HG03432 (cell line): Measurements from ENCODE around the gene NCF4.

Experiments used
- ATAC-seq: cut with Tn5 transposase; IDR thresholded peaks from one replicate; pipeline ENCODE4 v1.9.1; 2021; ENCODE audit warnings: mild to moderate bottlenecking, moderate library complexity; ENCODE audit not compliant: unreplicated experiment

Gene NCF4

DNA sequence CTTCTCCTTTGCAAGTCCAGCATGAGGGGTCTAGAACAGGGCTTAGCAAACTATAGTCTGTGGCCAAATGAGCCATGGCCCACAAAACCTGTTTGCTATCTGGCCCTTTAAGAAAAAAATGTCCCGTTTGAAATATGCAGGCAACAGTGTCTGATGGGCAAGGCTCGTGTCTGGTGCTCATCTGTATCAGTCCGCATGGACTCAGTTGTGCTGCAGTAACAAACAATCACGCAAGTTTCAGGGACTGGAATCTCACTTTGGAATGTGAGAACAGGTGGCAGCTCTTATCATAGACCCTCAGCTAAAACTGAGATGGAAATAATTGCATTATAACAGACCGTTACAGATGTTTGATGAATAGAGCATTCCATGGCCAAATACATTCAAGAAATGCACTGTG lies 24.9 kb upstream of the NCF4 start:
- ATAC-seq: no peak

DNA sequence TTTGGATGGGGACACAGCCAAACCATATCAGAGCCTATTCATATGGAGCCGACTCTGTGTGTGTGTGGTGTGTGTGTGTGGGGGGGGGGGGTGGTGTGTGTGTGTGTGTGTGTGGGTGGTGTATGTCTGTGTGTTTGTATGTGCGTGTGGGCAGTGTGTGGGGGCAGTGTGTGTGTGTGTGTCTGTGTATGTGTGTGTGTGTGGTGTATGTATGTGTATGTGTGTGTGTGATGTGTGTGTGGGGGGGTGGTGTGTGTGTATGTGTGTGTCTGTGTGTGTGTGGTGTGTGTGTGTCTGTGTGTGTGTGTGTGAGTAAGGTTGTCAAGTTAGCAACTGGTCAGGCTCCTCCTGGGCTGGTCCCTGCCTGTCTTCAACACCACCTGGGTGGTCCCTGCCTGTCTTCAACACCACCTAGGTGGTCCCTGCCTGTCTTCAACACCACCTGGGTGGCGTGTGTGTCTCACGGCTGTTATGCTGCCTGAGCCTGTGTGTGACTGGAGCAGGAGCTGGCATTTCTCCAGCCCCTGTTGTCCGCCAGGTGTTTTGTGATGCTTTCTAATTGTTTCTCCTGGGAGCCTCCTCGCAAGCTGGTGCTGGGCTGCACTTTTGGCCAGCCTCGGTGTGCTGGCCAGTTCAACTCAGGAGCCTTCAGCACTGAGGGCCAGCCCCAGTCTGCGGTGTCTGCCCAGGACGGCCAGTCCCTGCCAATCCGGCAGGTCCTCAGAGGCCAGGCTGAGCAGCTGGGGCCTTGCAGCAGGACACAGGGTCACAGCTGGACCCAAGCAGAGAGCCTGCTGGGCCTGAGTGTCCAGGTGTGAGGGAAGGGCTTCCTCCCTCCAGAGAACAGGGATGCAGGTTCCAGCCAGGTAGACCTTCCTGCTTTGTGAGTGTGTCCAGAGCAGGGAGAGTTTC lies 22.4 kb upstream of the NCF4 start:
- no peak for ATAC-seq

DNA sequence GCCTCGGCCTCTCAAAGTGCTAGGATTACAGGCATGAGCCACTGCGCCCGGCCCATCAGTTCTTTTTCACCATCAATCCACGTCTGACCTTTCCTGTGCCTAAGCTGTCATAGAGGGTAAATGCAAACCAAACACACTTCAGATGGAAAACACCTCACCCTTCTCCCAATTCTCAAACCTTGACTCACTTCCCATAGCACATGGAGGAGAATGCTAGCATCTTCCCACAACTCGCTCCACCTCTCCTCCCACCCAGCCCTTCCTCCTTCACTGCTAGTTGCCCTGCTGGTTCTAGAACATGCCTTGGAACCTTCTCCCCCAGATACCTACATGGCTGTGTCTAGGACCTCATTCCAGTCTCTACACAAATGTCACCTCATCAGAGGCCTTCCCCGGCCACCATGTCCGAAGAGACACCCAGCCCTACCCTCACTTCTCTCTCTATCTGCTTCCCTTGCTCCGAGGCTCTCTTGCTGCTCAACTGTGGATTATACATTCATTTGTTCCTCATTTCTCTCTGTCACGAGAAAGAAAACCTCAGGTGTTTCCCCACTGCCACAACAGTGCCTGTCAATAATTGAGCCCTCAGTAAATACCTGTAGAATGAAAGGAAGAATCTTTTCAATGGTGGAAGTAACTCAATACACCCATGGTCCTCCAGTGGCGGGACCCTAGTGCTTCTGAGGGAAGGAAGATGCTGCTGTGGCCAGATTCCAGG lies 21.3 kb upstream of the NCF4 start:
- no peak for ATAC-seq

DNA sequence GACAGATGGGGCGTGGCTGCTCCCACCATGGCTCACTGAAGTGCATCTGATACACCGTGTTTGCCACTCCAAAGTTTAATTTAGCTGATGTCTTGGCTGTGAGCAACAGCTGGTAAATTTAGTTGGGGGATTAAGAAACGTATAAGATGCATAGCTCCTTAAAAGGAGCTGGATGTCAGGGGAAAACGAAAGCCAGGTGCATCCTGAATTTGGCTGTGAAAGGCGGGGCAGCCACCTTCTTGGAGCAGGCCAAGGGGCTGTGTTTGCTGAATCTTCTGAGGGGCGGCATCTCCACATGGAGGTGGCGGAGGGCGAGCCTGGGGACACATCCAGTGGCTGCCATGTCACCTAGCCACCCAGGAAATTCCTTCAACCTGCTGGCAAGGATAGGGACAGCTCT lies 20.7 kb upstream of the NCF4 start:
- no peak for ATAC-seq

DNA sequence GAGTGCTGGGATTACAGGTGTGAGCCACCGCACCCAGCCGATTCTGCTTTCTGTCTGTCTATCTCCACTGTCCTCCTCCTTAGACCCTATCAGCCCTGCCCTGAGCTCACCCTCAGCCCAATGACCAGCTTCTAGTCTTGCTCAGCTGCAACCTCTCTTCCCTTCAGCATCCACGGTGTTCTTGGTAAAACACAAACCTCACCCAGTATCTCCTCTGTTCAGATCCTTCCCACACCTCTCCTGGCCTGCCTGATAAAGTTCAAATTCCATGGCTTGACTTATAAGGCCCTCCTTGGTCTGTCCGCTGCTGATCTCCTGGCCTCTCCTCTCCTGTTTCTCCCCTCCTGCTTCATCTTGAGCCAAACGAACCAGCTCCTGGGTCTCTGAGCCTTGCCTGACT lies 14.5 kb upstream of the NCF4 start:
- no peak for ATAC-seq

DNA sequence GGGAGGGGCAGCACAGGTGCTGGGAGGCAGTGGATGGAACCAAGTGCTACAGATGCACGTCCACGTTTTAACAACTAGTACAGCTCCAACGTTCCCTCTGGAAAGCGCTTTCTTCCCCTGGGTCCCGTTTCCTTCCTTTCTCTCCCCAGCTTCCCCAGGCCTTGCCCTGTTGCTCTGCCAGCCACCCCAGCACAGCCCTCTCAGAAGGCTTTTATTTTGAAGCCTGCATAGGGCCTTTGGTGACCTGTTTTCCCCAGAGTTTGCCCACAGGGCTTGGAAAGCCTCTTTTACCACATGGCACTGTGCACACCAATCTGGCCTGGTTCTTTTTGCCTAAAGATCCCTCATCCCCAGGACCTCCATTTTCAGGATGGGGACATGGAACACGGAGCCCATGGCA lies 13.9 kb upstream of the NCF4 start:
- no peak for ATAC-seq

DNA sequence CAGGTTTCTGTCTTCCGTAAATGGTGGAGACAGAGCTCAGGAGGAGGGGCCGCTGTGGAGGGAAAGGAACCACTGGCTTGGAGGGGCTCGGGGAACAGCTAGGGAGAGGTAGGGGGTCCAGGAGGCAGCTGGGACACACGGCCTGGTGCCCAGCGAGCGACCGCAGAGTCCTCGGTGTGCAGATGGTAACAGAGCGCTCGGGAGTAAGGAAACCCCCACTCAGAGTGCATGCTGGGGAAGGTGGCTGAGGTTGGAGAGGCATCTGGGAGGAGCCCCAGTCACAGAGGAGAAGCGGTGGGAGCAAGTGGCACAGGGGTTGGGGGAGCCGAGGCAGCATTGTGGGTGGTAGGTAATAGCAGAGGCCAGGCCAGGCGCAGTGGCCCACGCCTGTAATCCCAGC lies 10.8 kb upstream of the NCF4 start:
- ATAC-seq: no peak

DNA sequence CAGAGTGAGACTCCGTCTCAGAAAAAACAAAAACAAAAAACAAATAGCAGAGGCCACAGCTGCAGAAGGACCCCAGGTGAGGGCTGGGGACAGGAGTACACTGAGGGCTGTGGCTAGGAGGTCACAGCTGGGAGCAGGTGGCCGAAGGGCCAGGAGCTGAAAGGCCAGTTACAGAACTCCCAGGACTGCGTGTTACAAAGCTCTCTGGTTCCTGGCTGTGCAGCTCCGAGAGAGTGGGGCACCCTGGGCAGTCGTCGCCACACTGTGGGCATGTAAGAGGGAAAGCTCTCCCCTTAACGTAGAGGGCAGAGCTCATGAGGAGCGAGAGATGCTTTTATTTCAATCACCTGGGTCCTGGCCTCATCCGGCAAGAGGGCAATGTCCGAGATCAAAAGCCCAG lies 10.1 kb upstream of the NCF4 start:
- ATAC-seq: no peak

DNA sequence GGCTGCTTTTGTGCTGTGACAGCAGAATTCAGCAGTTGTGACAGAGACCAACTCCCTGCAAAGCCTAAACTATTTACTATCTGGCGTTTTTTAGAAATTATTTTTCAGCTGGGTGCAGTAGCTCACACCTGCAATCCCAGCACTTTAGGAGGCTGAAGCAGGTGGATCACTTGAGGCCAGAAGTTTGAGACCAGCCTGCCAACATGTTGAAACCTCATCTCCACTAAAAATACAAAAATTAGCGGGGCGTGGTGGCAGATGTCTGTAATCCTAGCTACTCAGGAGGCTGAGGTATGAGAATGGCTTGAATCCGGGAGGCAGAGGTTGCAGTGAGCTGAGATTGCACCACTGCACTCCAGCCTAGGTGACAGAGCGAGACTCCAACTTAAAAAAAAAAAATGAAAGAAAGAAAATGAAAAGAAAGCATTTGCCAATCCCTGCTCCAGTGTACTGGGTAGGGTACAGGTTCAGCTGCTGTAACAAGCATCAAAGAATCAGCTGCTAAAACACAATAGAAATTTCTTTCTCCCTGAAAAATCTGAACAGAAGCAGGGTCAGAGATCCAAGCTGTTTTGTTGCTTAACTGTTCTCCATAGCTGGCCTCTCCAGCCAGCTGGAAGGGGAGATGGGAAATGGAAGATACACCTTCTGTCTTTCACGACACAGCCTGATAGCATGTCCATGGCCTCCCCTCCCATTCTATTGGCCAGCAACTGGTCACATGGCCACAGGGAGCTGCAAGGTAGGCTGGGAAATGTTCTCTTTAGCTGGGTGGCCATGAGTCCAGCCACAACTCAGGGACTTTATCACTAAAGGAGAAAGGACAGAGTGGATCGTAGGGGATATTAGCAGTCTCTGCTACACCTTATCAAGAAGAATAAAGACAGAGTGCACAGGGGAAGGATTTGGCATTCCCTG lies 8.5 kb upstream of the NCF4 start:
- ATAC-seq: no peak

DNA sequence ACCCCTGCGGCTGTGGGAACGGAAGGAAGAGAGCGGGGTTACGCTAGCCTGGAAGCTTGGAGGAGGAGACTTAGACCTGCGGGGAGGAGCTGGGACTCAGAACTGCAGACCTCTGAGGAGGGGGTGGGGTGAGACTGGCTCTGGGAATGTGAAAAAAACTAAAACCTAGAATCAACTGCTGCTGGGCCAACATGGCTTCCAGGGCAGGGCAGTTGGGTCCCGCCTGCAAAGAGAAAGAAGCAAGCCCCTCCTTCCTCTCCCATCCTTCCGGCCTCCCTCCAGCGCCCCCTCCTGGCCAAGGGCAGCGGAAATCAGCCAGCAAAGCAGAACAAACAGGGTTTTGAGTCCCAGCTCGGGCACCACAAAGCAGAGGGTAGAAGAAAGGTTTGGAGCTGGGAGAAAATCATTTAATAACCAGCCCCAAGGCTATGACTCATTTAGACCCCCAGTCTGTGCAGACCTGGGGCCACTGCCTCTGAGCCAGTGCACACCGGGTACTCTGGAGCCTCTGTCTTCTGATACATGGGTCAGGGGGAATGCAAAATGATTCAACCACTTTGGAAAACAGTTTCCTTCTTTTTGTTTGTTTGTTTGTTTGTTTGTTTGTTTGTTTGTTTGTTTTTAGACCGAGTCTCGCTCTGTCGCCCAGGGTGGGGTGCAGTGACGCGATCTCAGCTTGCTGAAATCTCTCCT lies 7.3 kb upstream of the NCF4 start:
- ATAC-seq: no peak

DNA sequence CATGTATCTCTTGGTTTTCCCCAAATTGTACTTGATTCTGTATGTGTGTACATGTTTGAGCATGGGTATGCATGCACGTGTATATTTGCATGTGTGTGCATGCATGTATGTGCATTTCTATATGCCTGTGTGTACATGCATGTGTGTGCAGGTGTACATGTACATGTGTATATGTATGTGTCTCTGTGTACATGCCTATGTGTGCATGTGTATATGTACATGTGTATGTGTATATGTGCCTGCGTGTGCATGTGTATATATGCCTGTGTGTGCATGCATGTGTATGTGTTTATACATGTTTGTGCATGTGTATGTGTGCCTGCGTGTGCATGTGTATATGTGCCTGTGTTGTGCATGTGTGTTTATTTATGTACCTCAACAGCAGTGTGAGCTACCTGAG lies 5.3 kb upstream of the NCF4 start:
- ATAC-seq: no peak

DNA sequence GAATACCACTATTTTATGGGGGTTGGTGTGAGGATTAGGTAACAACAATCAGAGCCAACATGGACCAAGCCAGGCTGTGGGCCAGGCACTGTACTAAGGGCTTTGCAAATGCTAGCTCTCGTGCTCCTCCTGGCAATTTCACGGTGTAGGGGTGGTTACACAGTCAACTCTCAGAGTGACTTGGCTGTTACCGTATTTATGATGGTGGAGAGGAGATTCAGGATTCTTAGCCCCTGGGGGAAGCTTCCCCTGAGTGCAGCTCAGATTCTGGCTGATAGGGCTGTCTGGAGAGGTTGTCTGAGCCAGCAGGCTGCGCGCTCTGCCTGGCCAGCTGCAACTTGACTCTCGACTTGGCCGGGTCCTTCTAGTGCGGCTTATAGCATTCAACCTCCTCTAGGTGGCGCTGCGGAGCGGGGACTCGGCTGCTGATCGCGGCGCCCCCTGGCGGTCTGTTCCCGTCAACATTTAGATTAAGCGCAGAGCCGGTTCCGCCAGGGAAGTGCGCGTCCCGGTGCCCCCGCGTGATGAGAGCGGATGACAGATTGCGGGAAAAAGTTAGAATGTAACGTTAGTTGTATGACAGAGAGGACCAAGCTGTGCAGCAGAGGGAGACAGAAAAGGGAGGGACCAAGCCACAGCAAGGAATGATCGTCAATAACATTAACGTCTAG lies 4.5 kb upstream of the NCF4 start:
- ATAC-seq: no peak

DNA sequence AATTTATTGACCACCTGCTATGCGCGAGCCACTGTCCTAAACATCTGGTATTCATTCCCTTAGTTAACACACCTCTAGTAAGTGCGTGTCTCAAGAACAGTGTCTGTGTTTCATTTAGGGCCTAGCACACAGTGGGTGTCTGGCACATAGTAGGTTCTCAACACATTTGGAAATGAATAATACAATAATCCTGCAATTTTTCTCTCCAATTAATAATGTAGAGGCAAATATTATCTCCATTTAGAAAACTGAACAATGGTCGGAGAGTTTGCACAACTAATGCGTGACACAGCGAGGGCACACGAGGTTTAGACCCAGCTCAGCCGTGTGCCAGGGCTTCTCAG lies 4.0 kb upstream of the NCF4 start:
- no peak for ATAC-seq

DNA sequence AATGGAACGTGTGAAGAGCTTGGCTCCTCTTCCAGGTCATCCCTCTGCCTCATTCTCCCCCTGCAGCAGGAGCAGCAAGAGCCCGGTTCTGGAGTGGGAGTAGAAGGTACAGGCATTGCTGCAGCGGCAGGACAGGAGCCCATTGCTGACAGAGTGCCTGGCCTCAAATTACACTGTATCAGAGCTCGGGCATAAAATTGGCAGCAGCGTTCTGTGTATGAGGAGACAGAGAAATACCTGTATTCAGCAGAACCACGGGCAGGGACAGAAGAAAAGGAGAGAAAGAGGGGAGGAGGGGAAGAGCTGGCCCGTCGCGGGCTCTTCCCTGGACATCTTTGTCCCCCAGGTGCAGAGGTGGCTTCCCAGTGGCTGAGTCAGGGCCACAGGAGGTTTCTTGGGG lies 2.6 kb upstream of the NCF4 start:
- ATAC-seq: no peak

DNA sequence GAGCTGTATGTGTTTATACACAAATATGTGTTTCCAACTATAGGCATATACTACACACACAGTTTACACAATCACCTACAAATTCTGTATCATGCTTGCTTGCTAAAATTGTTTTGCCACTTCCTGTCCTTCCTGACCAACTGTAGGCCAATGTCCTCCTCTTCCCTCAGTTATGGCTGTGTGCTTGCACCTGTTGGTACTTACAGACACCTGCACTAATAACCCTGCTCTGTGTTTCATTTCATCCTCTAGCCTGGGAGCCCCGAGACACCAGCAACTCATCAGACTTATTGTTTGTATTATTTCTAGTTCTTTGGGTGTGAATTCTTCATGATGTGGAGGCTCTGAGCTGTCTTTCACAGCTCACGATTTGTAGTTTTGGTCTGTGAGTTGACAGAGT lies 1.8 kb upstream of the NCF4 start:
- ATAC-seq: no peak

DNA sequence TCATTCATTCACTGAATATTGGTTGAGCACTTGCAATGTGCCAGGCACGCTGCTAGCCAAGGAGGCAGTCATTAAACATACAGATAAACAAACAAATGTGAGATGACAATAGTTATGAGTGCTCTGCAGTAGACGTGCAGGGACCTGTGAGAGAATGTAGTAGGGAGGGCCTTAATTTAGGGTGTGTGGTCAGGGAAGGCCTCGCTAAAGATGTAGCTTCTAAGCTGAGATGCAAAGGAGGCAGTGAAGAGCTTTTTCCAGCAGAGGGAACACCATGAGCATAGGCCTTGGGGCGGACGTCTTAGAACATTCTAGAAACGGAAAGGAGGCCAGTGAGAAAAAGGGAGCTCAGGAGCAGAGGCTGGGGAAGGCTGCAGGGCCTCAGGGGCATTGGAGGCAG lies 789 bp upstream of the NCF4 start:
- ATAC-seq: no peak

DNA sequence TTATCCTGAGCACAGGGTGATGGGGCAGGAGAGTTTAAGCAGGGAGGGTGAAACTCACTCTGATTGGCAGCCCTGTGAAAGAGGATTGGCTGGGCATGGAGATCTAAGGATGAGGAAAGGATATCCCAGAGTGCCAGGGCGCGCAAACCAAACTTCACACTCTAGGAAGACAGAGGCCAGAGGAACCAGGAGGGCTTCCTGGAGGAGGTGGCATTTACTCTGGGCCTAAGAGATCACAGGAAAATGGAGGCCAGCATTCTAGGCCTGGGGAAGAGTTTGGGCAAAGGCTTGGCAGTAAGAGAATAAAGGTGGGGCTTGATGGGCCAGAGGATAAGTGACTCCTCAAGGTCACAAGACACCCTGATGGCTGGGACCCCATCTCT lies 377 bp upstream of the NCF4 start:
- no peak for ATAC-seq

DNA sequence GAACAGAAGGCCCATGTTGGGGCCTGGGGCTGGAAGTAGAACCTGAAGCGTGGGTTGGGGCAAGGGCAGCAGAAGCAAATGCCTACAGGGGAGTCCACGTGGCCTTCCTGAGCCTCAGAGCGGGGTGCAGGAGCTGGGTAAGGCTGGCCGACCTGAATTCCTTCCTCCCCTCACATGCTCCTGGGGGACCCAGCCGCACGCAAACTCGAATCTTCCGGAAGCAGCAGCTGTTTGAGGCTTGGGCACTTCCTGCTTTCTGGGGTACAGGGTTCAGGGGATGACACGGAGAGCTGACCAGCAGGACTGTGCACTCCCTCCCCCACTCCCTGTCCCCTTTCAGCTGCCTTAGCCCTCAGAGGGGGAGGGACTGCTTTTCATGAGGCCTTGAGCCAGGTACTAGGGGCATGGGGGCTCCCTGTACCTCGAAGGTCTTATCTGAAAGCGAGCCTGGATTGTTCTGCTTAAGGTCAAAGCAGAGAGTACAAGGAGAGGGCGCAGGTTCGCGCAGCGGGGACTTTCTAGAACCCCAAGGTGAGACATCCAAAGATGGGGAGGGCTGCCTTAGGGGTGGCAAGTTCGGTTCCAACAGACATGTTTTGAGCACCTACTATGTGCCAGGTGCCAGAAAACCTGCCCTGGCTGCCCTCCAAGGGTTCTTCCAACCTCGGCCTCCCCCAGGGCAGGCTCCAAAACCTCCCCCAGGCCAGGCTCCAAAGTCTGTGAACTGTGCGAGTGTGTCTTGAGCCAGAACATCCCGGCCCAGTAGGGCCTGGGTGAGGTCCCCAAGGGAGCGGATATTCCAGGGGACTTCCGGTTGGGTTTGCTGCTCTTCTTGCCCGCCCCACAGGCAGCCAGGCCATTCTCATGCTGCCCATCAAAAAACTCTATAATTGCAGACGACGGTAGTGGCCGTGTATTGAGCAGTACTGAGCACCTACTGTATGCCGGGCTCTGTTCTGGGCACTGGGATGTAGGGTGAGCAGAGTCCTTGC lies 1.7 kb downstream of the NCF4 start:
- no peak for ATAC-seq

DNA sequence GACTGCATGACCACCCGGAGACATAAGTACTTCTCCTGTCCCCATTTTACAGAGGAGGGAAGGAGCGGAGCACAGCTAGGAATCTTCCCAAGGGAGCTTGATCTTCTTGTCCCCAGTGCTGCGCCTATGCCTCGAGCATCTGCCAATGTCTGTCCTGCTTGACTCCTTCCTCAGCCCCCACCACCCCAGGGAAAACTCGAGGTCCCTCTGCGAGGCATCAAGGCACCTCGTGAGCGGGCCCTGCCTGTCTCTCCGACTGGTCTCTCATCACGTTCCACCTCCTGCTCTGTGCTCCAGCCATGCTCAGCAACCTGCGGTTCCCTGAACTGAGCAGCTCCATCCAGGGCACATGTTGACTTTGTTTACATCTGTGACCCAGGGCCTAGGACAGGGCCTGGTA lies 2.5 kb downstream of the NCF4 start:
- no peak for ATAC-seq
